HT1080 (cell line): Measurements from ENCODE around the gene CLMP. TPM values are rescaled to one million over a fixed set of nuclear protein-coding genes. Genes with fewer than 3 reads are reported as not detected.
A peak's percentile ranks its signal among the peaks of the same experiment; 100 is the strongest.
"Not testable (repeated sequence)": the region's sequence is repeated elsewhere in the genome, so short reads cannot be mapped to it uniquely, and the experiment has no call there.

Source experiments
- DNase-seq: peaks from one replicate; pipeline ENCODE4 v3.0.0-alpha.2; 2015; ENCODE audit warnings: low read depth
- total RNA-seq: library from RNA; depleted of rRNA; stranded (reverse); fragments of >200 nt; shearing (Covaris generic); gene quantifications from 2 replicates; pipeline ENCODE4 v1.2.3, GENCODE V29; 2014

Gene CLMP
- total RNA-seq, 1 experiment from 2014 or later = 17.7 TPM

GRCh38 chr11:123090168-123090567 is 104.9 kb downstream of the CLMP start:
- not testable (repeated sequence) for DNase-seq

GRCh38 chr11:123088896-123089295 is 106.2 kb downstream of the CLMP start:
- DNase-seq = not testable (repeated sequence)

- DNase-seq = not testable (repeated sequence)
These were observed 107.4 kb downstream of the CLMP start for GRCh38 chr11:123087657-123088056.

GRCh38 chr11:123086305-123086704 is 108.7 kb downstream of the CLMP start:
- no peak for DNase-seq

- no peak for DNase-seq
These were observed 109.6 kb downstream of the CLMP start for GRCh38 chr11:123085497-123085896.

GRCh38 chr11:123084454-123084853 is 110.6 kb downstream of the CLMP start:
- DNase-seq = no peak

GRCh38 chr11:123083623-123084029 is 111.4 kb downstream of the CLMP start:
- peak; percentile 98 for DNase-seq

- DNase-seq = no peak
These were observed 112.1 kb downstream of the CLMP start for GRCh38 chr11:123082977-123083376.

- DNase-seq = no peak
These were observed 115.0 kb downstream of the CLMP start for GRCh38 chr11:123080015-123080414.

- no peak for DNase-seq
These were observed 118.6 kb downstream of the CLMP start for GRCh38 chr11:123076484-123076883.

GRCh38 chr11:123073343-123074057 is 121.5 kb downstream of the CLMP start:
- no peak for DNase-seq

GRCh38 chr11:123072762-123073161 is 122.3 kb downstream of the CLMP start:
- DNase-seq = no peak

GRCh38 chr11:123072332-123072761 is 122.7 kb downstream of the CLMP start:
- no peak for DNase-seq

- no peak for DNase-seq
These were observed 124.9 kb downstream of the CLMP start for GRCh38 chr11:123069908-123070821.

- DNase-seq = no peak
These were observed 129.4 kb downstream of the CLMP start for GRCh38 chr11:123065621-123066020.

GRCh38 chr11:123063826-123064657 is 131.0 kb downstream of the CLMP start:
- no peak for DNase-seq

- peak; percentile 64 for DNase-seq
These were observed 131.9 kb downstream of the CLMP start for GRCh38 chr11:123062892-123063825.

- DNase-seq = peak; percentile 99
These were observed 132.7 kb downstream of the CLMP start for GRCh38 chr11:123062158-123062891.

- peak; percentile 77 for DNase-seq
These were observed 133.5 kb downstream of the CLMP start, which contains the start of gene HSPA8 for GRCh38 chr11:123061403-123062157. HSPA8 (minus strand) TSS chr11:123062136; CDS start chr11:123061324, 812 bp downstream.
